SKM-1 treated with dmso at 0.1 percent for 144 hours (cell line): Measurements from ENCODE around the gene NFKB1.
"Not testable (repeated sequence)": the region's sequence is repeated elsewhere in the genome, so short reads cannot be mapped to it uniquely, and the experiment has no call there.

Source experiments
- DNase-seq: peaks from one replicate; lab custom pipeline; 2025; ENCODE audit not compliant: unreplicated experiment; lab: John Stamatoyannopoulos, UW

NFKB1 gene

DNA sequence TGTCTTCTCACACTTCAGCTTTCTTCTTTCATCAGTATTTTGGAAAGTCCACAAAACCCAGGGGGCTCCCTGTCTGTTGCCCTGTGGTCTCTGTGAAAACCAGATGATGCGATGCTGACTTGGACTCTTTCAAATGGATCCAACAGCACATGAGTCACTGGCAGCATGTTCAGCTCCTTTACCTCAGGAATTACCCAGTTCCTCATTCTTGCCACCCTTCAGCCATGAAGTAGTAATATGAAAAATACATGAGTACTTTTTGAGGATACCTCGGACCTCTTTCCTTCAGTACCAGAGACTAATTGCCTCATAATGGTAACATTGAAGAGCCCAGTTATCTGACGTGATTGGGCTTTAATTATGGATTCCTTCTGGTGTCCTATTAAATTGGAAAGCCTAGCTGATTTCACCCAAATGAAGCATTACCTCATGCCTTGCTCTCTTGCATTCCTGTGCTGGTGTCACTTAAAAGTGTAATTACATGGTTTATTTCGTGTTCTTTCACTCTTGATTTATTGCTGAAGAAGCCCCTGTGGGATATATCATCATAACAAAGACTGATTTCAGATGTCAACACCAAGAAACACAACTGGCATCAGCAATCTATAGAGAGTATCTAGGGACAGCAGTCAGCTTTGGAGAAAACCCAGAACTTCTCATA lies 63.4 kb downstream of the NFKB1 start:
- peak; percentile 39 for DNase-seq

DNA sequence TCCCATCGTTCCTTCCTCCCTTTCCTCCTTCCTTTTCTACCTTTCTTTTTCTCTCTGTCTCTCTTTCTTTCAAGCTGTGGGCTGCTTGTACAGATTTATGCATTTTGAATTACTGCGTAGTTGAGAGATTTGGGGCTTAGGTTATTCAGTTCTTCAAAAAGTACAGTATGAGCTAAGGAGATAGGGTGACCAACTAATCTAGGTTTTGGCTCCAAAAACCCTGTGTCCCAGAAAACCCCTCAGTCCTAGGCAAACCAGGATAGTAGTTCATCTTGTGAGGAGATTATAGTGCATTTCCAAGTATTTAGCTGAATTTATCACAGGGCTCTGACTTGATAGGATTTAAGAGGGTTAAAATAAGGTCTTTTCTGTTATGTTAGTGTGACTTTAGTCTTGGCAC lies 64.5 kb downstream of the NFKB1 start:
- no peak for DNase-seq

DNA sequence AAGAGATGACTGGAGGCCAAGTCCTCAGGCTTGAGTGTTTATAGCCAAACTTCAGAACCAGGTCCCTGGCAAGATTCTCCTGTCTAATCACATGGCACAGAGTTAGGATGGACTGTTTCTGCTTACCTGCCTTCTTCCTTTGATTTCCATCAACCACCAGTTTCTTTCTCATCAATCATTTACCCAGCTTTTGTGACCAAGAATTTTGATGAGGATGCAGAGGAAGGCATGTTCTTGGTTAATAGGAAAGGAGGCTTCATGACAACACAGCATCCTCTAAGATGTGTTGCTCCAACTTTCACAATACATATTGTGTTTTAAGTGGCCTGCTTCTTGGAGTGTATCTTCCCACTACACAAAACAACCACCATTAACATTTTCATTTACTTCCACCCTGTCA lies 65.3 kb downstream of the NFKB1 start:
- no peak for DNase-seq

DNA sequence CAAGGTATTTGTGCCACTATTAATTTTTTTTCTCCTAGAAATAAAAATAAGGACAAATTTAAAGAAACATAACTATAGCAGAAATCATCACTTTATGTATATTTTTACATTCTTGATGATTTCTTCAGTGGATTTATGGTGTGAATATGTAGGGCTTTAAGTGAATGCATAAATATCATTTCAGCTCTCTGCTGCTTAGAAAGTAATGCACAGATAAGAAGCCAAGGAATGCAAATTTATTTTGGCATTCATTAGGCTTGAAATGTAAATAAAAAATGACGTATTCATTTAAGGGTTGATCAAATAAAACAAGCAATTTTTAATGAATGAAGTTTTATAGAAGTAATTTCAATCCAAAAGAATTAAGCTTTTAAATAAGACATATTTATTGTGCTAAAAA lies 66.3 kb downstream of the NFKB1 start:
- no peak for DNase-seq

DNA sequence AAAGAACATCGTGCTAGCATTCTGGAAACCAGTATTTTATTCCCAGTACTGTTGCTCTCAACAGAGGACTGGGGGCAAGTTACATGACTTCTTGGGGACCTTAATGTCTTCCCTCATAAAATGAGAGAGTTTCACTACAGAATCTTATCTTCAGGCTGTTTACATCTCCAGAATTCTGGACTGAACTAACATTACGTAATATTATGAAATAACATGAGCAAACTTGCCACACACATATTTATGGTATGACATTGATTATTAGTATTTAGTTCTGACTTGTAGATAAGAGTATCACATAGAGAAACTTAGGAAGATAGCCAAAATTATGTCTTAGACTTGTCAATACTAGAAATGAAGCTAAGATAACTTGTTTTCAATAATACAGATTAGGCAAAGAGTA lies 68.0 kb downstream of the NFKB1 start:
- DNase-seq, result no peak

DNA sequence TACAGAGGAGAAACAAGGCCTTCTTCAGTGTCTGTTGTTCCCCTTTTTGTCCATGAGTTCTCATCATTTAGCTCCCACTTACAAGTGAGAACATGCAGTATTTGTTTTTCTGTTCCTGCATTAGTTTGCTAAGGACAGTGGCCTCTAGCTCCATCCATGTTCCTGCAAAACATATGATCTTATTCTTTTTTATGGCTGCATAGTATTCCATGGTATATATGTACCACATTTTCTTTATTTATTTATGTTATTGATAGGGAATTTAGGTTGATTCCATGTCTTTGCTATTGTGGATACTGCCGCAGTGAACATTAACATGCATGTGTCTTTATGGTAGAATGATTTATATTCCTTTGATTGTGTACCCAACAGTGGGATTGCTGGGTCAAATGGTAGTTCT lies 69.1 kb downstream of the NFKB1 start:
- not testable (repeated sequence) for DNase-seq

DNA sequence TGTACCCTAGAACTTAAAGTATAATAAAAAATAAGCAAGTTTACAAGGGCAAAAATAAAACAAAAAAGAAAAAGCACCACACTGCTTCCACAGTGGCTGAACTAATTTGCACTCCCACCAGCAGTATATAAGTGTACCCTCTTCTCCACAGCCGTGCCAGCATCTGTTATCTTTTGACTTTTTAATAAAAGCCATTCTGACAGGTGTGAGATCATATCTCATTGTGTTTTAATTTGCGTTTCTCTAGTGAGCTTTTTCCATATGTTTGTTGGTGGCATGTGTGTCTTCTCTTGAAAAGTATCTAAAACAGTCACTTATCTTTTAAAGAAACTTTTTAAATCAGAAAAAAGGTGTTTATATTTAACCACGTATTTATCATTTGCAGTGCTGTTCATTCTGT lies 71.3 kb downstream of the NFKB1 start:
- no peak for DNase-seq

DNA sequence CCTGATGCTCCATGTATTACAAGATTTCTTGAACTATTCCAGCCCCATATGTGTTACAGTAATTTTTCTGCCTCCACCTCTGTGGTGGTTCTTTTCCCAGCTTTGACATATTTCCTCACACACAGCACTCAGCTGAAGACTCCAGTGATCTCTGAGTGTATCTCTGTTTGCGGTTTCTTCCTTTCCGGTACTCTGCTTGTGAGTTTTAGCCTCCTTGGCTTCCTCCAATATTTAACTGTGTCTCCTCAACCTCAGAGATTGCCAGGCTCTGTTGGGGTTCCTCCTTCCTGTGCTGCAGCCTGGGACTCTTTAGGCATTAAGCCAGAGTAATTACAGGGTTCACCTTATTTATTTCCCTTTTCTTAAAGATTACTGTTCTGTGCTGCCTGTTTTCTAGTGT lies 73.2 kb downstream of the NFKB1 start:
- peak; percentile 84 for DNase-seq

DNA sequence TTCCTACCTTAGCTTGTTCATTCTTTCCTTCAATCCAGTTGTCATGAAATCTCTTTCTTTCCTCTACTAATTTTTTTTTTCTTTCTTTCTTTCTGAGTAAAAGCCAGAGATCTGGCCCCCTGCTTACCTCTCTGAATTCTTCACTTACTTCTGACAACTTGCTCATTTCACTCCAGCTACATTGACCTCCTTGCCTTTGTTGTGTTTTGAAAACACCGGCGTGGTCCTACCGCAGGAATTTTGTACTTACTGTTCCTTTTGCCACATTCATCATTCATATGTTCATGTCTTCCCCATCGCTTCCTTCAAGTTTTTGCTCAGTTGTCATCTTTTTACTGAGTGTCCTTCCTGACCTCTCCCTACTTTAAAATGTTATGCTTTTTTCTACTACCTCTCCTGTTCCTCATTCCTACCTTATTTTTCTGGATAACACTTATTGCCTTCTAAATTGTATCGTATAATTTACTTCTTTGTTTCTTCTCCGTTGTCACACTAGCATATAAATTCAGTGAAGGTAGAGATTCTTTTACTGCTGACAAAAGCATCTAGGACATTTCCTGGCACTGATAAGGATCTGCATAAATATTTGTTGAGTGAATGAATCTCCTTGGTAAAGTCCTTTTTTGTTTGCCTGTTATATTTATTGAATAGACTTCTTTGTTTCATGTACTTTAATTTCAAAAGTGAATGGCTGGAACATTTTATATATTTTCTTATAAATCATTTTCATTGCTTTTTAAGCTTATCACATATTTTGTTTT lies 74.4 kb downstream of the NFKB1 start:
- DNase-seq, result no peak

DNA sequence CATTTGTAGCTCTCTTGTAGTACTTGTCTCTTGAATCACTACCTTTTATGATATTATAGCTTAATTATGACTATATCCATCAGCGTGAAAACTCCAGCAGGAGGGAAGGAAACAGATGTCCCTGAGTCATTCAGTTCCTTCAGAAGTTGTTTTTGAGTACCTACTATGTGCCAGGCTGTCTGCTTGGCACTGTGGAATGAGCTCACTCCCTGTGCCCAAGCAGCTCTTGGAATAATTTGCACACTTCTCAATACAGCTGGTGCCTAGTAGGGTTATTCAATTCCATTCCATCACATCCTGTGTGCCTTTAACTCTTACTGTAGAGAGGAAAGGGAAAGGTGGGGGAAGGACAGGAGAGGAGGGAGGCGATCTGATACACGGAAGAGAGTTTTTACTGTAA lies 77.1 kb downstream of the NFKB1 start:
- DNase-seq, result no peak

DNA sequence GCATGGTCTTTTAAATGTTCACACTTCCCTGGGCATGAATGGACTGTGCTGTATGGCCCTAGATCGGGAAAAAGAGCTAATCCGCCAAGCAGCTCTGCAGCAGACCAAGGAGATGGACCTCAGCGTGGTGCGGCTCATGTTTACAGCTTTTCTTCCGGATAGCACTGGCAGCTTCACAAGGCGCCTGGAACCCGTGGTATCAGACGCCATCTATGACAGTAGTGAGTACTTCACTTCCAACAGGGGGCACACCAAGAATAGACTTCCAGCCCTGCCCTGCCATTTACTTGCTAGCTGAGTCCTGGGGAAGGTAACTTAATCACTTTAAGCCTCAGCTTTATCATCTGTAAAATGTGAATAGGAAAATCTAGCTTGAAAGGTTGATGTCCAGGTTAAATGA lies 77.7 kb downstream of the NFKB1 start:
- no peak for DNase-seq

DNA sequence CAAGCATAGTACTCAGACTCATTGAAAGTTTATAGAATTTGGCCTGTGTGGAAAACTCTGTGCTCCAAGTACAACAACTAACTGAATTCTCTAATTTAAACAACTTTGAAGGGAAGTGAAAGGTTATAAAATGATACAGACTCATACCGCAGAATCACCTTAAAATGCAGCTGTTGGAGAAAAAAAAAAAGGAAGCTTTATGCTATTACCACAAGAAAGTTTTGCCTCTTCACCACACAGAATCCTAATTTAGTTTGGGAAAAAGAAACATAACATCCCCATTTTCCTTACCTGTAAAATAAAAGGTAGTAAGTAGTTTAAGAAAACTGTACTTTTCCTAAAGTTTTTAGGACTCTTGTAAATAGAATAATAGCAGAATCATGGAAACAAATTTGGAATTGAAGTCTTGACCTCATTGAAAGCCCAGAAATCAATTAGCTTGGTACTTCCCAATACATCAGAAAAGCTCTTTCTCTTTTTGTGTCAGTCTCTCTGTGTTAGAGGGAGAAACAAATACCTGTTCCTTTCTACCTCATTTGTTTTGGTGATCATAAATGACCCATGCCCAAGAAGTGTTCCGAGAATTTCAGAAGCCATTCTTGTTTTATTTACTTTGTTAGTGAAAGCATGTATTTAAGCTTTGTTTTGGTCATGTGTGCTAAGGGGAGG lies 78.8 kb downstream of the NFKB1 start:
- no peak for DNase-seq

DNA sequence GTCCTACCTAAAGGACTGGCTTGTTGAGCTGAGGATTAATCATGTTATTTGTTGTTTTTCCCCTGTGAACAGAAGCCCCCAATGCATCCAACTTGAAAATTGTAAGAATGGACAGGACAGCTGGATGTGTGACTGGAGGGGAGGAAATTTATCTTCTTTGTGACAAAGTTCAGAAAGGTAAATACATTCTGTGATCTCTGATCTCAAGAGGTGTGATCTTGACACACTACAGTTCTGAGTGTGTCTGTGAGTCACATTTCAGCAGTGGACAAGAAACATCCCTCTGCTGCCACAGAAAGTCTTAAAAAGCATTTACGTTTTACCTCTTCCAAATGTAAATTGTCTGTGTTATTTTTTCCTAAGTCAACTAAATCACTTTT lies 79.3 kb downstream of the NFKB1 start:
- no peak for DNase-seq

DNA sequence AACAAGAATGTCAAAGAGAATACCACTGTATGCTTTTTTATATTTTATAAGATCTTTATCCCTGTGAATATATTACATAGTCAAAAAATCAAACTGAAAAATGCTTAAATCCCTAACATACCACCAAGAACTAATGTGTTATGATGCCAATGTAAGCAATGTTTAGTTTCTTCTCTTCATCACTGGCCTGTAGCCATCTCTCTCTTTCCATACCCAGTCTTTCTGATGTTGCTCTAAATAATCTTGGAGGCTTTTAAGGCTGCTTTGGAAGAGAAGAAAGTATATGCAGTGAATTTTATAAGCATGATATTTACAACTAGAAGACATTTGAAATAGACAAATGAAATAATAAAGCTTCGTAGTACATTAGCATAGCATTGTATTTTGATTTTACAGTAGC lies 82.9 kb downstream of the NFKB1 start:
- DNase-seq, result no peak

DNA sequence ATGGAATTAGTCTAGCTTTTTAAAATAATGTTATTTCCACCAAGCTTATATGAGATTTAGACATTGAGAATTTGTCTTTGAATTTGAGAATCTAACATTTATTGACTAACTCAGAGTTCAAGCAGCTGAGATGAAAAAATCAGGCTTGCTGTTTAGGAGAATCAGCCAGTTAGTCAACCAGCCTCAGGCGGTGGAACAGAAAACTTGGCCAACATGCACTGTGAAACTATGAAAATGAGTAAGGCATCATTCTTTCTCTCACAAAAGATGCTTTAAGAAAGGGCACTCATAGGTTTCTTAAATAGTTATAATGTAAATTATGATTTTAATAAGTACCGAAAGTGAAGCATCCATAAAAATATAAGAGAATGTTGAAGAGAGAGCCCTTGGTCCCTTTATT lies 84.2 kb downstream of the NFKB1 start:
- no peak for DNase-seq

DNA sequence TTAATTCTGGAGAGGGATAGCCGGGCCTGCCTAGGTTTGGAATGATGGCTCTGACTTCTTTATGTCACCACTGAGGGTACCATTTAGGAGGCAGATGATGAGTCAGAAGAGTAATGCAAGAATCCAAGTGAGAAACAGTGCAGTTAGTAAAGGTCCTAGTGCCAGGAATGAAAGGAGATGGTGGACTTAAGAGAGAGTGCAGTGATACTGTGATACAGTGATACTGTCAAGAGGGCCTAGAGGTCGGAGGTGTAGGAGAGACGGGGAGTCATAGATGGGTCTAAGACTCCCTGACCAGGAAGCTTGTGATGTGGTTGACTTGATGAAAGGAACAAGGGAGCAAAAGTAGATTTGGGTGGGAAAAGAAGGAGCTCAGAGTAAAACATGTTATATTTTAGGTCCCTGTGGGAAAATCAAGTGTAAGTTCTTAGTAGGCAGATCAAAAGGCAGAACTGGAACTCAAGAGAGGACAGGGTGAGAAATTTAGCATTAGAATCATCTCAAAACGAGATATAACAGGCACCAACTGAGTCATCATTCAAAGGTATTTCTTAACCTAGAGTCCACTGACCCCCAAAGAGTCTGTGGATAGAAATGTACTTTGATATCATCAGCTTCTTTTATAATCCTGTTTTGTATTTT lies 85.0 kb downstream of the NFKB1 start:
- no peak for DNase-seq

DNA sequence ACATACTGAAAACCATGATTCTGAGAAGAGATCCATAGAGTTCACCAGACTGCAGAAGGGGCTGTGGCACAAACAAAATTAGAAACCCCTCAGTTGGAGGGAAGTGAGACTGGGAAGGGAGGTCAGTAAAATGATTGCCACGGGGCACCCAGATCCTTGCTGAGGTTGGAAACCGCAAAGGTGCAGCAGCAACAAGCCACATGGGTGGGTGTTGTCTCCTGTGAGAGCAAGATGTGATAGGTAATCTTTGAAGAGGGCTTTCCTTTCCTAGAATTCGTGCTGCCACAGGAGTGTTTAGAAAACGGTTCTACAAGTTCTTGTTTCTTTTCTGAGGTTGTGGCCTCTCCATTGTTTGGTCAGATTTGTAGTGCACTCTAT lies 85.5 kb downstream of the NFKB1 start:
- DNase-seq, result no peak

DNA sequence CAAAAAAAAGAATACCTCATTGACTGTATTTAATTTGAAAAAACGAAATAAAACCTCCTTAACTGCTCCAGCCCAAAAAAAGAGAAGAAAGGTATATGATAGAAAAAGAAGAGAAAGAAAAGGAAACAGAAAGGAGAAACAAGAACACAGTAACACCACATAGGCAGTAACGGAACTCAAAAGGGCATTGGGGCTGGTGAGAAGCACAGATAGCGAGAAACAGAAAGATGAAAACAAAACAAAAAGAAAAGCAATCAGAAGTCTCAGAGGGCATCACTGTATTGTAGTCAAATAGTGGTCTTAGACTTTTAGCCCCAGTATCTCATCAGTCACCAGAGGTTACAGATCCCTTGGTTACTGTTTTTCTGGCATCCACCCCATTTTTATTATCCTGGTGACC lies 88.6 kb downstream of the NFKB1 start:
- no peak for DNase-seq

DNA sequence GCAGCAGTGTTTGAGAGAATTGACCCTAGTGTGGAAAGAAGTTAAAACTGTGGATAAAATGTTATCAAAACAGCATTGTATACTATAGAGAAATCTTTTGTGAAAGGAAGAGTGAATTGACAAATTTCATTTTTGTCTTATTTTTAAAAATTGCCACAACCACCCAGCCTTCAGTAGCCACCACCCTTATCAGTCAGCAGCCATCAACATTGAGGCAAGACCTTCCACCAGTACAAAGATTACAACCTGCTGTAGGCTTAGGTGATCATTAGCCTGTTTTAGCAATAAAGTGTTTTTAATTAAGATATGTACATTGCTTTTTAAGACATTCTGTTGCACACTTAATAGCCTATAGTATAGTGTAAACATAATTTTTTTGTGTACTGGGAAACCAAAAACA lies 91.1 kb downstream of the NFKB1 start:
- DNase-seq, result no peak

DNA sequence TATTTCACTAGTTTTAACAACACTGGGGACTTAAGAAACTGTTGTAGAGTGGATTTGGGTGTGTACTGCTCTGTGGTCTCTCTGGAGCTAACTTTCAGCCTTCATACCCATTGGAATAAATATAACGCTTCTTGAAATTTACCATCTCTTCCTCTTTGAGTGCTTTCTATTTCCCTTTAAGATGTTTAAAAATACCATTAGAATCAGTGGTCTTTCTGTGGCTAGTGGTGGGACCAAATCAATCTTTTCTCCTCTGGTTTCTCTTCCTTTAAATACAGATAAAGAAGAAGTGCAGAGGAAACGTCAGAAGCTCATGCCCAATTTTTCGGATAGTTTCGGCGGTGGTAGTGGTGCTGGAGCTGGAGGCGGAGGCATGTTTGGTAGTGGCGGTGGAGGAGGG lies 92.0 kb downstream of the NFKB1 start:
- DNase-seq, result no peak

DNA sequence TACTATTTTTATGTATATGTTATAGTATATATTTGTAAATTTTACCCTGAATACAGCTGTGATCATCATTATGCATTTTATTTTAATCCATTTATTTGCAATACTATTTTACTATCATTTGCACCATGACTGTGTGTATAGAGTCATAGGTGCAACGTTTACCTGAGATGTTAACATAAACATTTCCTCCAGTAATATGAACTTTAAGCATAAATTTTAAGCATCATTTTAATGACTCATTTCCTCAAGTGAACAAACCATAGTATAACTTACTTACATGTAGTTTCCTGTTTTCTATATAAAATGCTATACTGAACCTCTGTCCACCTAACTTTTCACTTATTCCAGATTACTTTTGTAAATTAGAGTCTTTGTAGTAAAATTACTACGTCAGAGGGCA lies 92.8 kb downstream of the NFKB1 start:
- DNase-seq, result no peak

DNA sequence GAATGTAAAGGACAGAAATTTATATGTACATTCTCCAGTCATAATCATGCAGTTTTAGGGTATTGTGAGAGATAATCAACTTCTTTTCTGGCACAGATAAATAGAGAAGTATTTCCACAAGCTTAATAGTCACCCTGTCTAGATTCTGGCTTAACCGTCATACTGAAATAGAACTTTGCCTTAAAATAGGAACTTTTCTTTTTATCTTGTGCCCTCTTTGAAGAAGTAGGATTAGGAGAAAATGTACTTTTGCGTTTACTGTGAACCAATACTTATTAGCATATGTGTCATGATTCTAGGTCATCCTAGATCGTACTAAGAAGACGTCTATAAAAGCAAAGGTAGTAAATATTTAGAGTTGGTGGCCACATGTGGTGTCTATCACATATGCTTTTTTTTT lies 95.4 kb downstream of the NFKB1 start:
- no peak for DNase-seq
